Measurements from ENCODE around the gene COA8. TPM values are rescaled to one million over a fixed set of nuclear protein-coding genes. Genes with fewer than 3 reads are reported as not detected.

Gene COA8
- total and polyA plus RNA-seq, 2 of the 13 experiments (the other 11 are each of a cell fraction or from before 2014, with no cell fraction given) = 10.9 to 25.1 TPM

GRCh38 chr14:103627073-103628025 lies 64.6 kb downstream of the COA8 start:
- WGBS (ENCODE audit: low lambda C conversion rate) = 63% methylated on average over 14 of the region's 16 CpGs
- in situ Hi-C loops (cut with HindIII; ENCODE audit: extremely low pct_ligation_motif_present, low pct_unique_long_range_greater_than_20kb) = no loop called here
- TF ChIP-seq ZNF431 (CRISPR knock-in tag; IDR thresholded peaks at IDR 0.05; ENCODE audit: borderline replicate concordance, low read depth) (no peak), TBL1XR1 (IDR thresholded peaks at IDR 0.05; ENCODE audit: borderline replicate concordance, low read length, partially characterized antibody) (no peak), ZNF770 (CRISPR knock-in tag; IDR thresholded peaks at IDR 0.05) (no peak), ZNF839 (CRISPR knock-in tag; IDR thresholded peaks at IDR 0.05; ENCODE audit: borderline replicate concordance) (no peak), ZFP41 (CRISPR knock-in tag; IDR thresholded peaks at IDR 0.05; ENCODE audit: borderline replicate concordance) (no peak), ZNF567 (CRISPR knock-in tag; IDR thresholded peaks at IDR 0.05; ENCODE audit: borderline replicate concordance) (no peak), EED (CRISPR knock-in tag; IDR thresholded peaks at IDR 0.05) (no peak), ARNT2 (CRISPR knock-in tag; IDR thresholded peaks at IDR 0.05; ENCODE audit: low read depth) (no peak), ZNF460 (CRISPR knock-in tag; IDR thresholded peaks at IDR 0.05; ENCODE audit: borderline replicate concordance) (peak; percentile 88), ZNF253 (CRISPR knock-in tag; IDR thresholded peaks at IDR 0.05; ENCODE audit: borderline replicate concordance) (no peak), ZNF788 (CRISPR knock-in tag; IDR thresholded peaks at IDR 0.05; ENCODE audit: borderline replicate concordance) (no peak), HNF4A (CRISPR knock-in tag; IDR thresholded peaks at IDR 0.05) (no peak), PPARG (CRISPR knock-in tag; conservative IDR thresholded peaks at IDR 0.05) (no peak), ZMYM3 (CRISPR knock-in tag; IDR thresholded peaks at IDR 0.05) (0 out of 2 replicates have a peak, but pooled peaks have one; percentile 29)
- FAIRE-seq (no peak), ATAC-seq (0 out of 3 replicates have a peak, but pooled peaks have one; percentile 1), DNase-seq (ENCODE audit: low spot score) (no peak)
- Histone ChIP-seq H3K27me3 (ENCODE audit: control insufficient read depth in 1 of 2, insufficient read depth in 2 of 2, low read length in 2 of 2) (no peaks in the 10 kb centered on the region; a peak in 1 of 5 replicates), H3K4me1 (ENCODE audit: insufficient read depth, low read length) (peaks cover 65% of the 10 kb centered on the region), H4K20me1 (ENCODE audit: insufficient read depth, low read length) (peaks cover 18% of the 10 kb centered on the region), H3K27ac (ENCODE audit: extremely low read length, insufficient read depth, low read length) (peak overlapping the region; percentile 87), H3K79me2 (ENCODE audit: insufficient read depth, low read length) (peaks cover 25% of the 10 kb centered on the region), H3K9me3 (ENCODE audit: low read length) (no peaks in the 10 kb centered on the region), H3K36me3 (replicated peaks in 1 of 2; ENCODE audit: control insufficient read depth in 1 of 2, insufficient read depth in 2 of 2, low read length in 2 of 2) (no peaks in the 10 kb centered on the region), H3K4me2 (ENCODE audit: low read depth, low read length) (peak overlapping the region; percentile 96), H3K9ac (ENCODE audit: insufficient read depth, low read depth, low read length) (peak overlapping the region; percentile 94), H2AFZ (ENCODE audit: low read length) (no peak overlapping the region), H3K4me3 (replicated peaks in 1 of 3; ENCODE audit: insufficient read depth in 1 of 3, low read depth in 2 of 3, low read length in 3 of 3) (peak overlapping the region; percentile 86 to 99 (median 98))
- intact Hi-C loops (cut with micrococcal nuclease; ENCODE audit: unreplicated experiment) = no loop called here
- POLR2A ChIA-PET = interaction anchor here (2.4 kb wide), 1 partner anchor 66 kb away, joined by 8 read pairs; the partner anchor contains the start of gene BAG5
- CTCF ChIA-PET (ENCODE audit: low intra/inter-chr PET ratio, low total read pairs) = no interaction called here
- BruUV-seq (replicated peaks) = no TSS peak

All from HepG2 (cell line).